DOHH2 (cell line): ENCODE data around the gene PRSS48.
"Not testable (repeated sequence)": the region's sequence is repeated elsewhere in the genome, so short reads cannot be mapped to it uniquely, and the experiment has no call there.

Experiments
- H3F3A ChIP-seq: fragments of 200-600 bp; sonication (generic), shearing (Covaris generic); 2 replicates; pipeline ENCODE4 v1.6.0; 2016; ENCODE audit warnings: antibody characterized with exemption, mild to moderate bottlenecking; ENCODE audit not compliant: control insufficient read depth, insufficient read depth
- H3K27ac ChIP-seq: fragments of 200-600 bp; sonication (generic); 2 replicates; pipeline ENCODE4 v1.5.1; 2014; ENCODE audit warnings: low read depth, mild to moderate bottlenecking, low read length, moderate library complexity
- H3K27me3 ChIP-seq: fragments of 200-600 bp; sonication (generic); 2 replicates; pipeline ENCODE4 v1.6.1; 2014; ENCODE audit warnings: mild to moderate bottlenecking, low read length, mixed read lengths; ENCODE audit not compliant: control insufficient read depth
- H3K36me3 ChIP-seq: fragments of 200-600 bp; sonication (generic); 2 replicates; pipeline ENCODE4 v1.6.1; 2014; ENCODE audit warnings: mild to moderate bottlenecking, low read length, moderate library complexity, mixed read lengths; ENCODE audit not compliant: control insufficient read depth
- H3K4me1 ChIP-seq: fragments of 200-600 bp; sonication (generic); 2 replicates; pipeline ENCODE4 v1.6.1; 2014; ENCODE audit warnings: mild to moderate bottlenecking, low read length, mixed read lengths; ENCODE audit not compliant: control insufficient read depth
- H3K4me2 ChIP-seq: fragments of 200-600 bp; sonication (generic); 2 replicates; pipeline ENCODE4 v1.6.0; 2014; ENCODE audit warnings: mild to moderate bottlenecking, low read length, moderate library complexity
- H3K4me3 ChIP-seq: fragments of 200-600 bp; sonication (generic); 2 replicates; pipeline ENCODE4 v1.5.1; 2014; ENCODE audit warnings: mild to moderate bottlenecking, low read length, mixed read lengths
- H3K79me2 ChIP-seq: fragments of 200-600 bp; sonication (generic); 2 replicates; pipeline ENCODE4 v1.6.1; 2014; ENCODE audit warnings: mild to moderate bottlenecking, low read length, mixed read lengths; ENCODE audit not compliant: control insufficient read depth
- H3K9me2 ChIP-seq: fragments of 200-600 bp; sonication (generic); replicated peaks from 2 replicates; pipeline ENCODE4 v1.6.1; 2014; ENCODE audit warnings: mild to moderate bottlenecking, low read length, mixed read lengths; ENCODE audit not compliant: control insufficient read depth
- H3K9me3 ChIP-seq: fragments of 200-600 bp; sonication (generic); 2 replicates; pipeline ENCODE4 v1.6.1; 2014; ENCODE audit warnings: antibody characterized with exemption, low read length, mixed read lengths; ENCODE audit not compliant: control insufficient read depth, insufficient read depth
- H4K20me1 ChIP-seq: fragments of 200-600 bp; sonication (generic); 2 replicates; pipeline ENCODE4 v1.6.0; 2014; ENCODE audit warnings: low read depth, mild to moderate bottlenecking, antibody characterized with exemption, low read length, moderate library complexity; ENCODE audit not compliant: control insufficient read depth, insufficient read depth
- CTCF ChIP-seq: fragments of 200-600 bp; sonication (generic); IDR thresholded peaks from one replicate; pipeline ENCODE4 v1.5.1; 2014; ENCODE audit warnings: antibody characterized with exemption, mild to moderate bottlenecking, low read depth, low read length; ENCODE audit not compliant: poor library complexity, severe bottlenecking
- EZH2phosphoT487 ChIP-seq: fragments of 200-600 bp; sonication (generic); IDR thresholded peaks from 2 replicates; pipeline ENCODE4 v1.6.1; 2017; ENCODE audit warnings: borderline replicate concordance, mild to moderate bottlenecking, antibody characterized with exemption, low read length, moderate library complexity, mixed read lengths

PRSS48 gene

DNA sequence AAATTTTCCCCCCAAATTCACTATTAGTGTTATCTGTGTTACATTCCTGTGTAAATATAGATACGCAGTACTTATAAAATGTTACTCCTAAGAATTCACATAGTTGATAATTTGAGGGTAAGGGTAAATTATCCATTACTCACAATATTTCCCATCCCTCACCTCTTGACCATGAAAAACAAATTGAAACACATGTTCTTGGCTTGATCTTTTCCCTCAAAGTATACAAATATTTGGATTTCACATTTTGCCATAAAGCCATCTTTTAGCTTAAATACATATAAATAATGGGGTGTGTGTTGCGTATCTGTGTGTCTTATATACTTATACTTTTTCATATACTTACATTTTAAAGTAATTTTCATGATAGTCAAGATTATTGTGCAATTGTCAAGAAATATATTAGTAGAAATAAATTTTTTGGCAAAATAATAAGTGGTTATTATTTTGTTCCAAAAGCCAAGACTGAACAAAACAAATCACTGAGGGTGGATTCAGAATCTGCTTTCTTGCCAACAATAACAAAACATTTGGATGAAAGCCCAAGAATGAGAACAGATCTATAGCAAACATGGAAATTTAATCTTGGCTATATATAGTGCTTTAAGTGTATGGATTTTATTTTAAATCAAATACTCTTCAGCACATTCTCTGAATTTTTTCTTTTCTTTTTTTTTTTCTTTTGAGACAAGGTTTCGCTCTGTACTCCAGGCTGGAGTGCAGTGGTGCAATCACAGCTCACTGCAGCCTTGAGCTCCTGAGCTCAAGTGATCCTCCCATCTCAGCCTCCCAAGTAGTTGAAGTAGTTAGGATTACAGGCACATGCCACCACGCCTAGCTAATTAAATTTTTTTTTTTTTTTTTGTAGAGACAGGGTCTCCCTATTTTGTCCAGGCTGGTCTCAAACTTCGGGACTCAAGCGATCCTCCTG is 48.5 kb upstream of the PRSS48 start:
- TF ChIP-seq EZH2phosphoT487 (no peak), CTCF (no peak)
- H3K4me2 ChIP-seq, result no peak overlapping the region
- no peaks in the 10 kb centered on the region for H3K4me1 ChIP-seq
- H3K9me2 ChIP-seq, result no peaks in the 10 kb centered on the region
- no peak overlapping the region for H3K27ac ChIP-seq
- no peaks in the 10 kb centered on the region for H3F3A ChIP-seq
- H3K79me2 ChIP-seq, result no peaks in the 10 kb centered on the region
- H4K20me1 ChIP-seq, result no peaks in the 10 kb centered on the region
- H3K27me3 ChIP-seq, result no peaks in the 10 kb centered on the region
- H3K36me3 ChIP-seq, result no peaks in the 10 kb centered on the region
- no peaks in the 10 kb centered on the region for H3K9me3 ChIP-seq
- H3K4me3 ChIP-seq, result no peak overlapping the region

- Histone ChIP-seq H3K4me3 (no peak overlapping the region), H3K79me2 (no peaks in the 10 kb centered on the region), H3F3A (no peaks in the 10 kb centered on the region), H4K20me1 (no peaks in the 10 kb centered on the region), H3K36me3 (no peaks in the 10 kb centered on the region), H3K4me2 (no peak overlapping the region), H3K4me1 (no peaks in the 10 kb centered on the region), H3K27me3 (no peaks in the 10 kb centered on the region), H3K9me3 (no peaks in the 10 kb centered on the region), H3K27ac (no peak overlapping the region), H3K9me2 (no peaks in the 10 kb centered on the region)
- TF ChIP-seq CTCF, result no peak
- TF ChIP-seq EZH2phosphoT487, result no peak
These were observed 44.9 kb upstream of the PRSS48 start for GRCh38 chr4:151231915-151232595.

DNA sequence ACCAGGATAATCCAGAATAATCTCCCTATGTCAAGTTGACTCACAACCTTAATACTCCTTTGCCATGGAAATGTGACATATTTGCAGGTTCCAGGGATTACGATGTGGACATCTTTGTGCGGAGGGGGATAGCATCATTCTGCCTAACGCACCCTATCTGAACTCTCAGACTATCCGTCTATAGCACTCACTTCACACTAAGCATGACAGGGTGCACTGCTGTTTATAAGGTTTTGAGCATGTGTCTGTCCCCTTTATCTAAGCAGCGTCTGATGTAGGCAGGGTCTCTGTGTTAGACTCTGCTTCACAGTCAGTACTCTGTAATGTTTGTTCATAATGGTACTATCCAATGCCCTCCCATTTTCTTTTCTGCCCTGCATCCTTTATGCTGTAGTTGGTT is 43.4 kb upstream of the PRSS48 start:
- no peaks in the 10 kb centered on the region for H4K20me1 ChIP-seq
- no peak overlapping the region for H3K27ac ChIP-seq
- H3K9me3 ChIP-seq, result no peaks in the 10 kb centered on the region
- no peaks in the 10 kb centered on the region for H3K36me3 ChIP-seq
- TF ChIP-seq EZH2phosphoT487 (no peak), CTCF (no peak)
- H3K4me2 ChIP-seq, result no peak overlapping the region
- H3K9me2 ChIP-seq, result no peaks in the 10 kb centered on the region
- H3K27me3 ChIP-seq, result no peaks in the 10 kb centered on the region
- no peak overlapping the region for H3K4me3 ChIP-seq
- no peaks in the 10 kb centered on the region for H3K79me2 ChIP-seq
- H3F3A ChIP-seq, result no peaks in the 10 kb centered on the region
- H3K4me1 ChIP-seq, result no peaks in the 10 kb centered on the region

DNA sequence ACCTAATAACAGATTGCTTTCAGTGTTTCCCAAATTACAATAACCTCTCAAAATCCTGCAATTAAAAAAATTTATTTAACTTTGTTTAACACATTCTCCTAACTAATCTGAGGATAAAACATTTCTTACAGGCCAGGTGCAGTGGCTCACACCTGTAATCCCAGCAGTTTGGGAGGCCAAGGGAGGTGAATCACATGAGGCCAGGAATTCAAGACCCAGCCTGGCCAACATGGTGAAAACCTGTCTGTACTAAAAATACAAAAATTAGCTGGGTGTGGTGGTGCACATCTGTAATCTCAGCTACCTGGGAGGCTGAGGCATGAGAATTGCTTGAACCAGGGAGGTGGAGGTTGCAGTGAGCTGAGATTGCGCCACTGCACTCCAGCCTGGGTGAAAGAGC is 41.6 kb upstream of the PRSS48 start:
- H3K4me3 ChIP-seq, H3K9me3 ChIP-seq: not testable (repeated sequence)

More for the DNA sequence above, 41.6 kb upstream of the PRSS48 start:
- not testable (repeated sequence) for H4K20me1 ChIP-seq, H3K9me2 ChIP-seq, H3K4me2 ChIP-seq, H3K27ac ChIP-seq, H3K79me2 ChIP-seq, H3K27me3 ChIP-seq, H3K36me3 ChIP-seq, H3F3A ChIP-seq, H3K4me1 ChIP-seq
